Panc1 (cell line): ENCODE data around the gene AHNAK. TPM values are rescaled to one million over a fixed set of nuclear protein-coding genes. Genes with fewer than 3 reads are reported as not detected.

Experiments
- ATAC-seq: fragments of 200-7000 bp; cut with Tn5 transposase; 2 replicates; pipeline ENCODE4 v1.9.1; 2020; ENCODE audit warnings: mild to moderate bottlenecking, moderate library complexity
- BruUV-seq: library from RNA; stranded (reverse); fragments of 400-500 nt; replicated peaks from 2 replicates; lab custom pipeline; 2021; lab: Mats Ljungman, UMichigan
- CTCF ChIA-PET: fragments of 300-600 bp; sonication (Branson Sonifier 250); formaldehyde crosslinking; loops from one replicate; lab custom pipeline; 2022; ENCODE audit warnings: antibody characterized with exemption; lab: Charles Lee
- POLR2A ChIA-PET: fragments of 300-600 bp; sonication (Branson Sonifier 250); formaldehyde crosslinking; loops from one replicate; lab custom pipeline; 2022; ENCODE audit warnings: antibody characterized with exemption; lab: Charles Lee
- DNase-seq: peaks from one replicate; pipeline ENCODE4 v3.0.0-alpha.2; 2010; ENCODE audit warnings: low read depth, low spot score
- H3K27ac ChIP-seq: 2 replicates; pipeline ENCODE4 v1.5.1; 2011; ENCODE audit warnings: mild to moderate bottlenecking, low read length, inconsistent platforms
- H3K27me3 ChIP-seq: fragments of 200-500 bp; sonication (Bioruptor generic); 2 replicates; pipeline ENCODE4 v1.6.0; 2014; ENCODE audit warnings: low read length, inconsistent platforms; ENCODE audit not compliant: control insufficient read depth, insufficient read depth
- H3K36me3 ChIP-seq: fragments of 200-500 bp; sonication (Bioruptor generic); 2 replicates; pipeline ENCODE4 v1.5.1; 2014; ENCODE audit warnings: inconsistent platforms, mild to moderate bottlenecking, low read length, moderate library complexity; ENCODE audit not compliant: control insufficient read depth, insufficient read depth
- H3K4me1 ChIP-seq: 2 replicates; pipeline ENCODE4 v1.5.1; 2011; ENCODE audit warnings: inconsistent platforms, mild to moderate bottlenecking, low read length, moderate library complexity; ENCODE audit not compliant: control insufficient read depth, insufficient read depth
- H3K4me3 ChIP-seq, 2 experiments: 2 replicates each; pipeline ENCODE4 v1.5.1; 2011 to 2012; ENCODE audit warnings: low read depth in 2 of 2, low read length in 2 of 2, mild to moderate bottlenecking in 2 of 2, inconsistent platforms in 1 of 2, moderate library complexity in 1 of 2
- H3K9me3 ChIP-seq: fragments of 200-500 bp; sonication (Bioruptor generic); 2 replicates; pipeline ENCODE4 v1.5.1; 2014; ENCODE audit warnings: low read depth, mild to moderate bottlenecking, inconsistent platforms, low read length, moderate library complexity; ENCODE audit not compliant: control insufficient read depth, insufficient read depth
- POLR2AphosphoS5 ChIP-seq: IDR thresholded peaks from 2 replicates; pipeline ENCODE4 v1.6.1; 2012; ENCODE audit warnings: mild to moderate bottlenecking, low read depth, low read length, moderate library complexity
- SIN3A ChIP-seq: IDR thresholded peaks from 2 replicates; pipeline ENCODE4 v1.6.1; 2012; ENCODE audit warnings: low read depth, mild to moderate bottlenecking, low read length, moderate library complexity, borderline replicate concordance; ENCODE audit not compliant: insufficient read depth
- TCF7L2 ChIP-seq: IDR thresholded peaks from 2 replicates; pipeline ENCODE4 v1.6.1; 2011; ENCODE audit warnings: mild to moderate bottlenecking, low read depth, low read length, inconsistent platforms
- in situ Hi-C: cut with HindIII; loops from 2 replicates; pipeline ENCODE4 v1.10.0; 2016; ENCODE audit warnings: low sequenced_read_pairs, low pct_unique_long_range_greater_than_20kb
- intact Hi-C: fragments of 100-400 bp; cut with micrococcal nuclease; formaldehyde crosslinking; loops from one replicate; pipeline ENCODE4 v1.10.0; 2022; ENCODE audit not compliant: unreplicated experiment
- total RNA-seq: library from RNA; stranded (reverse); gene quantifications from one replicate; pipeline ENCODE4 v1.2.1, GENCODE V29; 2021; ENCODE audit not compliant: unreplicated experiment
- TF ChIP-seq, protein P1 (sequence below), 2 experiments: IDR thresholded peaks; 2 replicates each; pipeline ENCODE4 v1.6.1; 2011 to 2012; ENCODE audit warnings: low read depth in 2 of 2, control low read depth in 1 of 2, low read length in 1 of 2, mild to moderate bottlenecking in 1 of 2, moderate library complexity in 1 of 2; ENCODE audit not compliant: insufficient read depth in 1 of 2
- TF ChIP-seq, protein P2 (sequence below): fragments of 450-650 bp; IDR thresholded peaks from 2 replicates; pipeline ENCODE4 v1.5.1; 2017; ENCODE audit warnings: mild to moderate bottlenecking

AHNAK gene
- total RNA-seq, 1 experiment from 2014 or later: 844 TPM

DNA sequence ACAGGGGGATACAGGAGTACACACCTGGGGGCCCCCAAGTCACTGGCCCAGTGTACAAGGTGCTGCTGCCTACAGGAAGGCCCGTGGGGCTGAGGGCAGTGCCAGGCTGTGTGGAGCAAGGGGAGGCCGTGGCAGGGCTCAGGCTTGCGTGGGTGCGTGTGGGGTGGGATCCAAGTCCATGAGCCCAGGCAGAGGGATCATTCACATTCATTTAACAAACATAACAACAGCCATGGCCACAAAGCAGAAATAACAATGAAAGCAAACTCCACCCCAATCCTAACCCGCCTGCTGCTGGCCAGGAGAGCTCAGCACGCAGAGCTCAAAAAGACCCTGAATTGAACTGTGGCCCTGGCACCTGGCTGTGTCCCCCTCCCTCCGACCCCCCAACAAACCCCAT, 144.8 kb downstream of the AHNAK start (continued):
- no peak for TF ChIP-seq POLR2AphosphoS5

DNA sequence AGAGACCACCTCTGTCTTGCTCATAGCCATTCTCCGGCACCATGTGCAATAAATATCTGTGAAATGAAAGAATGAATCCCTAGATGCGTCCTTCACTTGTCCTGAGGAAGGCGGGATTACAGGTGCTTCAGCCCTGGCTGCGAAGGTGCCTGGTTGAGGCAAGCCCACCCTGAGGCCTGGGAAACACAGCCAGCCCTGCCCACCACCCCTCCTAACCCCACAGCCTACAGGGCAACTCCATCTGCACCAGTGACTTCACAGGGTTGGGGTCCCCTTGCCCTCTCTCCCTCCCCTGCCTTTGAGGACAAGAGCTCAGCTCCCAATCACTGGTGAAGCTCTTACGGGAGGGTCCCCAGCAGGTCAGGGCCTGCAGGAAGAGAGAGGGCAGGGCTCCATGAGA, 145.2 kb downstream of the AHNAK start:
- peaks cover 28% of the 10 kb centered on the region for H3K4me1 ChIP-seq
- CTCF ChIA-PET: no interaction called here
- no peaks in the 10 kb centered on the region for H3K27me3 ChIP-seq
- H3K27ac ChIP-seq: peak overlapping the region; percentile 36; the same call in 1 of the 2 replicates
- DNase-seq: no peak
- TF ChIP-seq POLR2AphosphoS5: no peak
- TF ChIP-seq SIN3A: no peak
- no peak for TF ChIP-seq TCF7L2
- TF ChIP-seq, protein P1, sequence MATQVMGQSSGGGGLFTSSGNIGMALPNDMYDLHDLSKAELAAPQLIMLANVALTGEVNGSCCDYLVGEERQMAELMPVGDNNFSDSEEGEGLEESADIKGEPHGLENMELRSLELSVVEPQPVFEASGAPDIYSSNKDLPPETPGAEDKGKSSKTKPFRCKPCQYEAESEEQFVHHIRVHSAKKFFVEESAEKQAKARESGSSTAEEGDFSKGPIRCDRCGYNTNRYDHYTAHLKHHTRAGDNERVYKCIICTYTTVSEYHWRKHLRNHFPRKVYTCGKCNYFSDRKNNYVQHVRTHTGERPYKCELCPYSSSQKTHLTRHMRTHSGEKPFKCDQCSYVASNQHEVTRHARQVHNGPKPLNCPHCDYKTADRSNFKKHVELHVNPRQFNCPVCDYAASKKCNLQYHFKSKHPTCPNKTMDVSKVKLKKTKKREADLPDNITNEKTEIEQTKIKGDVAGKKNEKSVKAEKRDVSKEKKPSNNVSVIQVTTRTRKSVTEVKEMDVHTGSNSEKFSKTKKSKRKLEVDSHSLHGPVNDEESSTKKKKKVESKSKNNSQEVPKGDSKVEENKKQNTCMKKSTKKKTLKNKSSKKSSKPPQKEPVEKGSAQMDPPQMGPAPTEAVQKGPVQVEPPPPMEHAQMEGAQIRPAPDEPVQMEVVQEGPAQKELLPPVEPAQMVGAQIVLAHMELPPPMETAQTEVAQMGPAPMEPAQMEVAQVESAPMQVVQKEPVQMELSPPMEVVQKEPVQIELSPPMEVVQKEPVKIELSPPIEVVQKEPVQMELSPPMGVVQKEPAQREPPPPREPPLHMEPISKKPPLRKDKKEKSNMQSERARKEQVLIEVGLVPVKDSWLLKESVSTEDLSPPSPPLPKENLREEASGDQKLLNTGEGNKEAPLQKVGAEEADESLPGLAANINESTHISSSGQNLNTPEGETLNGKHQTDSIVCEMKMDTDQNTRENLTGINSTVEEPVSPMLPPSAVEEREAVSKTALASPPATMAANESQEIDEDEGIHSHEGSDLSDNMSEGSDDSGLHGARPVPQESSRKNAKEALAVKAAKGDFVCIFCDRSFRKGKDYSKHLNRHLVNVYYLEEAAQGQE (IDR thresholded peaks at IDR 0.05; ENCODE audit: insufficient read depth in 1 of 2, low read depth in 2 of 2, low read length in 1 of 2): no peak
- TF ChIP-seq, protein P2, sequence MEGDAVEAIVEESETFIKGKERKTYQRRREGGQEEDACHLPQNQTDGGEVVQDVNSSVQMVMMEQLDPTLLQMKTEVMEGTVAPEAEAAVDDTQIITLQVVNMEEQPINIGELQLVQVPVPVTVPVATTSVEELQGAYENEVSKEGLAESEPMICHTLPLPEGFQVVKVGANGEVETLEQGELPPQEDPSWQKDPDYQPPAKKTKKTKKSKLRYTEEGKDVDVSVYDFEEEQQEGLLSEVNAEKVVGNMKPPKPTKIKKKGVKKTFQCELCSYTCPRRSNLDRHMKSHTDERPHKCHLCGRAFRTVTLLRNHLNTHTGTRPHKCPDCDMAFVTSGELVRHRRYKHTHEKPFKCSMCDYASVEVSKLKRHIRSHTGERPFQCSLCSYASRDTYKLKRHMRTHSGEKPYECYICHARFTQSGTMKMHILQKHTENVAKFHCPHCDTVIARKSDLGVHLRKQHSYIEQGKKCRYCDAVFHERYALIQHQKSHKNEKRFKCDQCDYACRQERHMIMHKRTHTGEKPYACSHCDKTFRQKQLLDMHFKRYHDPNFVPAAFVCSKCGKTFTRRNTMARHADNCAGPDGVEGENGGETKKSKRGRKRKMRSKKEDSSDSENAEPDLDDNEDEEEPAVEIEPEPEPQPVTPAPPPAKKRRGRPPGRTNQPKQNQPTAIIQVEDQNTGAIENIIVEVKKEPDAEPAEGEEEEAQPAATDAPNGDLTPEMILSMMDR: no peak
- POLR2A ChIA-PET: interaction anchor here (0.5 to 0.7 kb wide), 2 partner anchors 10 to 15 kb away, joined by 3 to 6 read pairs; no protein-coding TSS in a partner anchor
- H3K9me3 ChIP-seq: no peaks in the 10 kb centered on the region
- ATAC-seq: no peak
- intact Hi-C loops (no loop called here), in situ Hi-C loops (no loop called here)
- H3K4me3 ChIP-seq: no peak overlapping the region
- BruUV-seq: no TSS peak
- no peaks in the 10 kb centered on the region for H3K36me3 ChIP-seq

DNA sequence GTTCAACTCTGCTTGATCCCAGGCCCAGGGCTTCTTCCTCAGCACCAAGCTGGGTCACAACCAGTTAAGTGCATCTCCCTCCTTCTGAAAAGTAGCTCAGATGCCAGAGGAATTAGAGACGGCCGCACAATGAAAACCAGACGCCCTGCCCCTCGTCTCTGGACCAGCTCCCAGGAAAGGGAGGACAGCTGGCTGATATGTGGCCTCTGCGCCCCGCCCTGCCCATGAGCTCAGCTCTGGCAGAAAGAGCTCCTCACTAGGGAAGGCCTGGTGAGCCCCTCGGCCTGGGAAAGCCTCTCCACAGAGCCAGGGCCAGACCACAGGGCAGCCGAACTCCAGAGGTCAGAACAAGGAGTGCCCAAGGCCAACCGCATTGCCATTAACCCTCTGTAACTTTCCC, 145.8 kb downstream of the AHNAK start:
- in situ Hi-C loops: no loop called here
- Histone ChIP-seq H3K4me3 (no peak overlapping the region), H3K36me3 (no peaks in the 10 kb centered on the region), H3K9me3 (no peaks in the 10 kb centered on the region), H3K27me3 (no peaks in the 10 kb centered on the region), H3K4me1 (peaks cover 31% of the 10 kb centered on the region), H3K27ac (peak overlapping the region; percentile 59; the same call in 1 of the 2 replicates)
- BruUV-seq: no TSS peak
- intact Hi-C loops: no loop called here
- CTCF ChIA-PET: interaction anchor here (1.4 kb wide), 1 partner anchor 143 kb away, joined by 3 read pairs; no protein-coding TSS in a partner anchor
- POLR2A ChIA-PET: no interaction called here
- DNase-seq: no peak
- ATAC-seq: no peak
- TF ChIP-seq TCF7L2: no peak
